K562 (cell line): ENCODE results near the gene PTRH1. TPM values are rescaled to one million over a fixed set of nuclear protein-coding genes. Genes with fewer than 3 reads are reported as not detected.

Source experiments
- BCOR ChIP-seq: fragments of 450-650 bp; IDR thresholded peaks from 2 replicates; pipeline ENCODE4 v1.6.1; 2016
- BRF1 ChIP-seq: IDR thresholded peaks from 3 replicates; pipeline ENCODE4 v1.6.1; 2011; ENCODE audit warnings: borderline replicate concordance, mild to moderate bottlenecking; ENCODE audit not compliant: insufficient read length; ENCODE audit errors: extremely low read depth
- EP300 ChIP-seq: IDR thresholded peaks from 2 replicates; pipeline ENCODE4 v1.6.1; 2012; ENCODE audit warnings: low read length, improper control_type of control experiment
- MAX ChIP-seq: sonication (generic); formaldehyde crosslinking; IDR thresholded peaks from 2 replicates; pipeline ENCODE4 v1.9.0; 2022; ENCODE audit warnings: mild to moderate bottlenecking, missing genetic modification reagents
- MCM7 ChIP-seq, 2 experiments: fragments of 450-650 bp; IDR thresholded peaks; 2 replicates each; pipeline ENCODE4 v1.6.1; 2016 to 2018
- MEF2D ChIP-seq: conservative IDR thresholded peaks from 2 replicates; pipeline ENCODE4 v1.6.1; 2016; ENCODE audit warnings: low read depth, missing genetic modification characterization, missing compliant biosample characterization
- MEIS2 ChIP-seq: fragments of 450-650 bp; IDR thresholded peaks from 2 replicates; pipeline ENCODE4 v1.6.1; 2014; ENCODE audit warnings: mild to moderate bottlenecking; ENCODE audit not compliant: partially characterized antibody
- NFIC ChIP-seq: fragments of 450-650 bp; IDR thresholded peaks from 2 replicates; pipeline ENCODE4 v1.6.1; 2017; ENCODE audit warnings: mild to moderate bottlenecking, inconsistent platforms
- NFXL1 ChIP-seq: fragments of 450-650 bp; formaldehyde crosslinking; IDR thresholded peaks from 2 replicates; pipeline ENCODE4 v1.4.0; 2021; ENCODE audit warnings: mild to moderate bottlenecking
- NONO ChIP-seq, 2 experiments: fragments of 200-400 bp in 1 of 2; fragments of 450-650 bp in 1 of 2; formaldehyde crosslinking in 1 of 2; IDR thresholded peaks; 2 replicates each; pipeline ENCODE4 v1.6.1; 2017; ENCODE audit warnings: low read depth in 2 of 2, mild to moderate bottlenecking in 2 of 2, moderate library complexity in 2 of 2, low read length in 1 of 2
- PCBP1 ChIP-seq: fragments of 200-400 bp; formaldehyde crosslinking; IDR thresholded peaks from 2 replicates; pipeline ENCODE4 v1.6.1; 2018; ENCODE audit warnings: mild to moderate bottlenecking, low read depth, low read length; ENCODE audit not compliant: poor library complexity, severe bottlenecking
- POLR2AphosphoS2 ChIP-seq: IDR thresholded peaks from 2 replicates; pipeline ENCODE4 v1.6.1; 2012; ENCODE audit warnings: low read length, improper control_type of control experiment
- SMAD2 ChIP-seq: fragments of 150-350 bp; IDR thresholded peaks from 2 replicates; pipeline ENCODE4 v1.6.1; 2014; ENCODE audit warnings: low read depth, mild to moderate bottlenecking, low read length
- SOX6 ChIP-seq: fragments of 450-650 bp; IDR thresholded peaks from 2 replicates; pipeline ENCODE4 v1.6.1; 2014; ENCODE audit warnings: mild to moderate bottlenecking
- SUPT5H ChIP-seq: fragments of 450-650 bp; IDR thresholded peaks from 2 replicates; pipeline ENCODE4 v1.6.1; 2016
- XRCC3 ChIP-seq: fragments of 450-650 bp; IDR thresholded peaks from 2 replicates; pipeline ENCODE4 v1.6.1; 2017; ENCODE audit warnings: mild to moderate bottlenecking, moderate library complexity
- ZBTB11 ChIP-seq, 3 experiments: fragments of 200-800 bp in 1 of 3; fragments of 250-450 bp in 1 of 3; fragments of 450-650 bp in 1 of 3; sonication (Bioruptor Pico) in 1 of 3; sonication (Bioruptor generic) in 1 of 3; formaldehyde crosslinking in 1 of 3; IDR thresholded peaks; 2 replicates each; pipeline versions ENCODE4 v1.6.1 to v1.8.0; 2016 to 2022; ENCODE audit warnings: mild to moderate bottlenecking in 2 of 3, missing genetic modification characterization in 2 of 3, missing compliant biosample characterization in 1 of 3, moderate library complexity in 1 of 3
- ZFP36 ChIP-seq: fragments of 150-350 bp; IDR thresholded peaks from 2 replicates; pipeline ENCODE4 v1.6.1; 2018; ENCODE audit warnings: low read length, low read depth; ENCODE audit not compliant: partially characterized antibody
- ZFX ChIP-seq: sonication (generic); formaldehyde crosslinking; IDR thresholded peaks from 2 replicates; pipeline ENCODE4 v1.8.0; 2022; ENCODE audit warnings: mild to moderate bottlenecking, missing genetic modification reagents, moderate library complexity
- ZKSCAN1 ChIP-seq: fragments of 150-350 bp; IDR thresholded peaks from 2 replicates; pipeline ENCODE4 v1.6.1; 2016; ENCODE audit warnings: low read depth, low read length
- ZNF23 ChIP-seq: fragments of 250-450 bp; sonication (Bioruptor Pico); IDR thresholded peaks from 2 replicates; pipeline ENCODE4 v1.4.0; 2020; ENCODE audit warnings: mild to moderate bottlenecking
- ZNF41 ChIP-seq: fragments of 250-450 bp; sonication (Bioruptor Pico); conservative IDR thresholded peaks from 2 replicates; pipeline ENCODE4 v1.4.0; 2020; ENCODE audit warnings: mild to moderate bottlenecking
- ZNF609 ChIP-seq: sonication (generic); formaldehyde crosslinking; IDR thresholded peaks from 2 replicates; pipeline ENCODE4 v1.8.1; 2023; ENCODE audit warnings: missing genetic modification reagents, mild to moderate bottlenecking, borderline replicate concordance
- polyA plus RNA-seq, 8 experiments: library from polyadenylated mRNA; depleted of rRNA in 4 of 8; stranded (reverse) in 5 of 8; unstranded in 3 of 8; fragments of >200 nt; fragmentation: Nextera tagmentation in 2 of 8; fragmentation: Illumina TruSeq in 1 of 8; extraction: Ambion mirVana in 2 of 8; extraction: Trizol in 1 of 8; gene quantifications; 2 replicates each; pipeline versions ENCODE4 v1.2.1 to v1.2.3, GENCODE V29; 2011 to 2014; ENCODE audit warnings: inconsistent platforms in 1 of 8, missing spikeins in 1 of 8
- total RNA-seq, 7 experiments: library from RNA; depleted of rRNA in 6 of 7; stranded (reverse); fragments of >200 nt in 6 of 7; fragmentation: Illumina TruSeq in 2 of 7; extraction: Trizol in 2 of 7; gene quantifications; 2 replicates each; pipeline versions ENCODE4 v1.2.1 to v1.2.3, GENCODE V29; 2011 to 2021; ENCODE audit warnings: low replicate concordance in 1 of 7

The PTRH1 gene
- total and polyA plus RNA-seq, 9 of the 15 experiments (the other 6 are each of a cell fraction or from before 2014, with no cell fraction given), result 0.63 to 43.1 (median 5.7) TPM

- no peak for TF ChIP-seq ZNF609
- TF ChIP-seq MEIS2, result peak; percentile 2
- TF ChIP-seq SUPT5H, result no peak
- no peak for TF ChIP-seq ZBTB11 (CRISPR knock-in tag; IDR thresholded peaks at IDR 0.05)
- no peak for TF ChIP-seq NFIC
- TF ChIP-seq XRCC3, result no peak
- TF ChIP-seq ZNF23 (CRISPR knock-in tag), result no peak
- TF ChIP-seq BRF1, result no peak
- TF ChIP-seq ZNF41 (CRISPR knock-in tag), result no peak
- no peak for TF ChIP-seq PCBP1
- no peak for TF ChIP-seq ZFX (CRISPR knock-in tag)
- no peak for TF ChIP-seq SOX6
- TF ChIP-seq ZKSCAN1, result no peak
- no peak for TF ChIP-seq SMAD2
- no peak for TF ChIP-seq MCM7 (IDR thresholded peaks at IDR 0.05)
- no peak for TF ChIP-seq EP300
- TF ChIP-seq BCOR, result peak; percentile 43; the same call in 1 of the 2 replicates
- no peak for TF ChIP-seq POLR2AphosphoS2
- TF ChIP-seq ZFP36, result peak; percentile 82
- TF ChIP-seq MAX (CRISPR knock-in tag), result no peak
- TF ChIP-seq MEF2D (tag), result no peak
- TF ChIP-seq NONO (IDR thresholded peaks at IDR 0.05; ENCODE audit: low read depth in 2 of 2, low read length in 1 of 2), result no peak
- TF ChIP-seq NFXL1 (CRISPR knock-in tag), result no peak
Measured at GRCh38 chr9:127761491-127761956, 46.1 kb upstream of the PTRH1 start (continued).
